AG20443 (cell line): ENCODE measurements around the gene KCNJ11.

Experiments used
- DNase-seq: peaks from one replicate; pipeline ENCODE4 v3.0.0; 2012; ENCODE audit warnings: low spot score, mixed read lengths

KCNJ11 gene

DNA sequence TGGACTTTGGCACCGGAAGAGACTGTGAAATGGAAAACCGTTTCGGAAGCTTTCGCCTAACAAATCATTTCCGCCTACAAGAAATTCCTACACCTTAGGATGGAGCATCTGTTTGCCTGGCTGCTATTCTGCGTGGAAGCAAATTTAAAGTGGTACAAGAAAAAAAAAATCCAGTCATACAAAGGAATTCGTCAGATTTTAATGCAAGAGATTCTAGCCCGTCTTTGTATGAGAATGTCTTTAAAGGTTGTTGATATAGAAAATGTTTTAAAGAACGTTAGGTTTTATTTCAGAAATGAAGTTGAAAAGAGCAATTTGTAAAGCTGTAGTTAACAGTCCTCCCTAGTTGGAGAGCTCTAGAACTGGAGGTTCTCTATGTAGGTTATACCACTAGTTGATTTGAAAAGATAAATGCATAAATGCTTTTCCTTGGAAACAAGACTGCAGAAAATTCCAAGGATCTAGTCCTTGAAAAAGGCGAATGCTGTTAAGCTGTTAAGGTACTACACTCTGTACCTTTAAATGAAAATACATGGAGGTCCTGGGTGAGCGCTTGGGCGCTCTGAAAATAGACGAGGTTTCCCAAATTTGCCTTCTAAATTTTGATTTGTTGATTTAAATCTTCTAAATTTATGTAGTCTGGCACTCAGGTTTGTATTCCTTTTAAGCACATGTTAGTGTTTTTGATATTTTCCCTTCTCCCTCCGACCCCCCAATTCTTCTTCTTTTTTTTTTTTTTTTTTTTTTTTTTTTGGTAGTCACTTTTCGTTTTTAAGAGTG, 34.4 kb downstream of the KCNJ11 start:
- no peak for DNase-seq

DNA sequence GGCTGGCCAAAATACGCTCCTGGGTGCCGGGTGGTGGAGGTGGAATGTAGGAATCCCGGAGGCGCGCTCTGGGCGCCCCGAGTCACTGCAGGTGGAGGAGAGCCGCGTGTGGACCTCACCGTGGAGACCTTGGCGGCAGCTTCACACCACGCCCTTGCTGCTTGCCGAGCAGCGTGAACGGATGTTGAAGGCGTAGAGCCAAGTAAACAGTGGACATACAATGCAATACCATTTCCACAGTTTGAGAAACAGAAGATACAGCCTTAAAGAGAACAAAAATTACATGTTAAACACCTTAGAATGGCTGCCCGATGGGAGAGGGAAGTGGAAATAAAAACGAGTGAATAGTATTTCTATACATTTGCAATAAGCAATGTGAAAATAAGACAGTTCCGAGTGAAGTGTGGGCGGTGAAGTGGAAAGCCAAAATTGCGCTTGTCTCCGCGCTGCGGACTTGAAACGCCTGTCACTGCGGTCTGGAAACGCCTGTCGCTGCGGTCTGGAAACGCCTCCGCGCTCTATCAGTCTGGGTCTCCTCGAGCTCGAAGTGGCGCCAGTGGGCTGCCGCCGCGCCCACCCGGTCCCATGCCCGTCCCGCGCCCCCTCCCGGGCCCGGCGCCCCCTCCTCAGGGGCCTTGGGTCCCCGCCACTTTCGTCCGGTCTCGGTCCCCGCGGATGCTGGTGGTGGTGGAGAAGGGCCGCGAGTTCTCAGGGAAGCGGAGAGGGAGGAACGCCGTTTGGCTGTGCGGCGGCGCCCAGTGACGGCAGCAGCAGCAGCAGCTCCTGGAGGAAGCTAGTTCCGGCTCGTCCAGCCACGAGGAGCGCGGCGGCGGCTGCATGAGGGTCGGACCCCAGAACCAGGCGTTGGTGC, 35.3 kb downstream of the KCNJ11 start:
- peak; percentile 84 for DNase-seq

DNA sequence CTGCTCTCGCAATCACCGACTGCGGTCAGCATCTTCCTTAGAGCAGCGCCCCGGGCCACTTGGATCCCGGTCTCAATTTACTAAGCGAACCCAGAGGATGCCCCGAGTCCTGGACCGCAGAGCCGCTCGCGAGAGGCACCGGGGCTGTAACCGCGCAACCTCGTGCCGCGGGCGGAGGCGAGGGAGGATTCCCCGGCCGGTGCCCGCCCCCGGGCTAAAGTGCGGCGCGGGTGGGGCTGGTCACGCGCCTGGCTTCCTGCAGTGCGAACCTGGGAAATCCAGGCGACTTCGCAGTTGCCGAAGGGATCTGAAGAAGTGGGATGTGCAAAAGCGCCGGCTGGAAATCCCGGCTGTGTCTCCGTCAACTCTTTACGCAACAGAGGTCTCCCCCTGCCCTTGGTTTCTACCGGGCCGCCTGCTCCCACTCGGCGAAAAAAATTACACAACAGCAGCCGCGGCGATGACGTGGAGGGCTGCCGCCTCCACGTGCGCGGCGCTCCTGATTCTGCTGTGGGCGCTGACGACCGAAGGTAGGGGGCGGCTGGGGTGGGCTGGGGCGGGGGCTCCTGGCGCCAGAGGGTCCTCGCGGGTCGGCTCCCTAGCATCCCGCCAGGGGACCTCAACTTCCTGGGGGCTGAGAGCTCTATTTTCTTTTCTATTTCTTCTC, 36.8 kb downstream of the KCNJ11 start, which contains the start of gene NCR3LG1:
Gene NCR3LG1, plus strand, starts transcription at position 291 of the 667 bp plus-strand sequence. Its CDS starts 170 bp downstream, at position 461.
- peak; percentile 81 for DNase-seq

DNA sequence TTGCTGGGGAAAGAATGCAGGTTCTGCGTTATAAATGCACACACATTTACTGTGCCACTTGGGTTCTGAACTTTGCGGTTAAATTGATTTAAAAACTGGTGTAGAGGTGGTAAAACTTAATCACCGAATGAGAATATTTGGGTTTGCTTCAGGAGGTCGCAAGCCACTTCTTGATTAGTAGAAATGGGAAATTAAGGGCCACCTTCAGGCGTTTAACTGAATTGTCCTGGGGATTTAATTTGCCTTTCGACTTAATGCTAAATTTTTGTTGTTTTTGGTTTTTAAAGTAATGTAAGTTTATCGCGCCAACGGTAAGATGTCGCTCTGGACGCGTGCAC, 37.3 kb downstream of the KCNJ11 start:
- DNase-seq = no peak

DNA sequence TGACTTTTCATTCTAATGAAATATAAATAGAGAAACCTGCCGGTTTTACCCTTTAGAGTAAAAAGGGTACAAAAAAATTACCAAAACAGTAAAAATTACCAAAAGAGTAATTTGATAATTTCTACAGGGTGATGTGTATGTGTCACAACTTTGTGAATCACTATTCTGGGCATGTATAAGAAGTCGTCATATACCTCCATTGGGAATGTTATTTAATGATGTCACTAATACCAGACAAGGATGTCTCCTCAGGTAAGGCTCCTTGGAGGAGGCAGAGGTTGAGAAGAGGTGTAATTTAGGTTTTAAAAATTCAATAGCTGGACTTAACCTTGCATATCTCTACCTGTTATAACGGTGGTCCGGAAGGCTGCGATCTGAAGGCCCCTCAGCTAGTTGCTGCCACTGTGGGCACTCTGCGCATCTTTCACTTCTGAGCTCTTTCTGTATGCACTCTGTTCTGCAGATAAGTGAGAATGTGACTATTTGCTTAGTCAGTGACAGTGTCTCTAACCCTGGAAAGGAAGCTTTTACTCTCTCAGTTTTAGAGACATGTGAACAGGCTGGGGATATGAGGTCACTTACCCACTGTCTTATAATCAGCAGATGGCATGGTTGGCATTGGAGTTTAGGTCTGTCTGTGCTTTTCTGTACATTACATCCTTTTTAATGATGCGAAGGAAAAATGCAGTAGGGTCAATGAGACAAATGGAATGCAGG, 37.8 kb downstream of the KCNJ11 start:
- DNase-seq = no peak

DNA sequence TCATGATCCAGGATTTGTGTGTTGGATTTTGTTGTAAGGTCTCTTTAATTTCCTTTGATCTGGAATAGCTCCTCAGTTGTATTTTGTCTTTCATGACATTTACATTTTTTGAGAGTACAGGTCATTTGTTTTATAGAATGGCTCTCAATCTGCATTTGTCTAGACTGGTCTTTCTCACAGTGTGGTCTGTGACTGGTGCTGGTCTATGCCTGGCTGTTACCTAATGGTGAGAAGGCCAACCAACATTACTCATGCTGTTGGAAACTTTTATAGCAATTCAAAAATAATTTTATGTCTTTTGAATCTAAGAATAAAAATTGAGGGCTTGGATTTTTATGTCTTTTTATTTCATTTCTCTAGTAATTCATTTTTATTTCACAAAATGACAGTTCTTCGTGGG, 40.8 kb downstream of the KCNJ11 start:
- no peak for DNase-seq

DNA sequence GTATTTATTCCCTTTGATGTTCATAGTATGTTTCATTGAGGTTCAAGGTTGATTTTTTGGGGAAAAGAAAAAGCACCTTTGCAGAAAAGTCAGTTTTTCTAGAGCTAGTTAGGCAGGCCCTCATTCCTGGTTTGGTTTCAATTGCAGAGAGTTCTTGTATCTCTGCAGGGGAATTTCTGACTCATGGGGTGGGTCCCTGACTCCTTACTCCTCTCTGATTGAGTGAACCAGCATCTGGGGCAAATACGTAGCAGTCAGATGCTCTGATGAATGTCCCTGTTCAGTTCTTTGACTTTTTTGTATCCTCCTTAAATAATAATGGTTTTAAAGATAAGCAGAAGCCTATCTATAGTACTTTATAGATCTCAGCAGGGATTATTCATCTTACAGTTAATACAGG, 44.6 kb downstream of the KCNJ11 start:
- peak; percentile 82 for DNase-seq

DNA sequence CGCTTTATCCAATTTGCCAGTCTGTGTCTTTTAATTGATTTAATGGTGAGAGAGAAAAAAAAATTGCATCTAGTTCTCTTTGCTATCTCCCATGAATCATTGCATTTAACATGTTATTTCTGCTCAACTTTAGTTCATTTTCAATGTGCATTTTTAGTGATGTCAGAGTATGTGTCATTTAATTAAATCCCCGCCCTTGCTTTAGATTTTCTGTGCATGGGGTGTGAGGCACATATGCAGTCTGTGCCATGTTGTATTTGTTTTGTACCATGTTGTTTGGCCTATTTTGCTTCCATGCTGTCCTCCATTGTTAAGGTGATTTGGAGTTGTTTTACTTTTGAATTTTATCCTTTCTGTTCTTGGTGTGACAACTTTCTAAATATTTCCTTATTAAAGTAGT, 45.2 kb downstream of the KCNJ11 start:
- no peak for DNase-seq
